GM20431 (cell line): ENCODE measurements around the gene CHMP1B.
"Not testable (repeated sequence)": the region's sequence is repeated elsewhere in the genome, so short reads cannot be mapped to it uniquely, and the experiment has no call there.

ENCODE experiments used
- in situ Hi-C: fragments of 300-500 bp; cut with MseI, MboI; formaldehyde crosslinking; loops from one replicate; pipeline ENCODE4 v1.15.0; 2020; ENCODE audit warnings: low sequenced_read_pairs; ENCODE audit not compliant: unreplicated experiment

The CHMP1B gene

DNA sequence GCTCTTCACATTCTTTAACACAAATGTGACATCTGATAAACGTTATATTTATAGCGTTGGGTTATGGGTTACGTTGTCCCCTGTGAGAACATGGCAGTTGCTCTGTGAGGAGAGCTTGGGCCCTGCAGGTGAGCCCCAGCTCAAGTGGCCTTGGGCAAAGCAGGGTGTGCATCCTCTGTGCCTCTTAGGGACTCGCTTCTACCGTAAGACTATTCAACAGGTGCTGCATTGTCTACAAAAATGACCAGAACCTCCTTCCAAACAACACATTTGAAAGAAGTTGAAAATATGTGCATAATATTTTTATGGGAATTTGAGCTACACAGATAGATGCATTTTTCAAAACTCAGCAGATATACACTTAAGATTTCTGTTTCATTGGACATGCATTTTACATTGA is 16.4 kb upstream of the CHMP1B start:
- in situ Hi-C loops = no loop called here

DNA sequence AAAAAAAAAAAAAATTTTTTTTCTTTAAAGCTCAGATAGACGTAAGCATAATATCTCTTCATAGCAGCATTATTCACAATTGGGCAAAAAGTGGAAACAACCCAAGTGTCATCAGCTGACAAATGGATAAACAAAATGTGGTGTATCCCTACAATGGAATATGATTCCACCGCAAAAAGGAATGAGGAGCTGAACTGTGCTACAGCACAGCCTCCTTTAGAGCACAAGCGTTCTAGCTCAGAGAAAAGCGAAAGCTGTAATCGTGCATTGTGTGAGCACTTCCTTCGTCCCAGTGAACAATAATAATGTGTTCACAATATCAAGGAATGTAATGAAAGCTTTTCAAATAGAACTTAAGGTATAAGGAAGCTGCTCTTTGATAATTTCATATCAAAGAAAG is 11.7 kb upstream of the CHMP1B start:
- in situ Hi-C loops = no loop called here

DNA sequence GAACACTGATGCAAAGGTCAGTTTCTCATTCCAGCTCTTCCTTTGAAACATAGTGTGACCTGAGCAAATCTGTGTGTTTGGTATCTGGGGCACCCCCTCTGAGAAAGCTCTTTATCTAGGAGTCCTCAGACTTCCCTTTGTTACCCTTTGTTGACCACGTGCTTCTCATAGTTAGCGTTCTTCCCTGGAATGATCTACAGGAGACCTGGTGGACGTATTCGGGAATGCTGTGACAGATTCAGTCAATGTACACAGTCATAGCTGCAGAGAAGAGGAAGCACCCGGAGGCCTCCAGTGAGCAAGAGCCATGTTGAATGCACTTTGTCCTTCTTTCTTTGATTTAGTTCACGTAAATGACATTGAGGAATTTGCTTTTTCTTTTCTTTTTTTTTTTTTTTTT is 10.7 kb upstream of the CHMP1B start:
- in situ Hi-C loops = no loop called here

DNA sequence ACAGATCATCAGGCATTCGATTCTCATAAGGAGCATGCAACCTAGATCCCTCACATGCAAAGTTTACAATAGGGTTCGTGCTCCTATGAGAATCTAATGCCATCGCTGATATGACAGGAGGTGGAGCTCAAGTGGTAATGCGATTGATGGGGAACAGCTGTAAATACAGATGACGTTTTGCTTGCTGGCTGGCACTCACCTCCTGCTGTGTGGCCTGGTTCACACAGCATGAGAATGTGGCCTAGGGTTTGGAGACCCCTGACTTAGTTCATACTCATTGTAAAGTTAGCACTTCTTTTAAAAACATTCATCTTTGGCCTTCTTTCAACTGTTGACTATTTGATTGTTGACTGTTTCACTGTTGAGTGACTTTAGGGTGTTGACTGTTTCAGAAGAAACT is 8.7 kb upstream of the CHMP1B start:
- in situ Hi-C loops = no loop called here

DNA sequence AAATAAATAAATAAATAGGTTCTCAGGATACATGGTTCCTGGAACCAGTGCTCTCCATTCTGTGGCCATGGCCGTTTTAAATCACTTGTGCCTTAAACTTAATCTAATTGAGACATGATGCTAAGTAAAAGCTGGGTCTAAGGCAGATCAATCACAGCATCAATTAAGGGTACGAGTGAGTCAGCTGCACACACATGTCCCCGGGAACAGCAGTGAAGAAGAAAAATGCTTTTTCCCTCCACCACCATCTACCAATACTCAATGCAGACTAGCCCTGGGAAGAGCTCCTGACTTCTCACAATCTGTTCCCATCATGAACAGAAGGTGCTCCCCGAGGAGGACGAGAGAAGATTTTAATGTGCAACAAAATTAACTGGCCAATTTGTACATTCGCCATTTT is 6.8 kb upstream of the CHMP1B start:
- in situ Hi-C loops = no loop called here

DNA sequence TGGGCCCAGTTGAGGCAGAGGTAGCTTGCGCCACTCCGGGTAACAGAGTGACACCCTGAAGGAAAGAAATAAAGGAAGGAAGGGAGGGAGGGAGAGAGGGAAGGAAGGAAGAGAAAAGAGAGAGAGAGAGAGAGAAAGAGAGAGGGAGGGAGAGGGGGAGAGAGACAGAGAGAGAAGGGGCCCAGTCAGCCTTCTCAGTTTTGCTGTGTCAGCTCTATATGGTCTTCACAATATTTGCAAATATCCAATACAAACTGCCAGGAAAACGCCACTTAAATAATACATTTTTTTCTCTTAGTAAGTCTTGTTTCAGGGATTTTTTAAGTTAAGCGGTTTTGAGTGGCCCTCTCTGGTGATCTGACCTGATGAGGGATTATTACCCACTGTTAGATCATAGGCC is 5.6 kb upstream of the CHMP1B start:
- in situ Hi-C loops = no loop called here

DNA sequence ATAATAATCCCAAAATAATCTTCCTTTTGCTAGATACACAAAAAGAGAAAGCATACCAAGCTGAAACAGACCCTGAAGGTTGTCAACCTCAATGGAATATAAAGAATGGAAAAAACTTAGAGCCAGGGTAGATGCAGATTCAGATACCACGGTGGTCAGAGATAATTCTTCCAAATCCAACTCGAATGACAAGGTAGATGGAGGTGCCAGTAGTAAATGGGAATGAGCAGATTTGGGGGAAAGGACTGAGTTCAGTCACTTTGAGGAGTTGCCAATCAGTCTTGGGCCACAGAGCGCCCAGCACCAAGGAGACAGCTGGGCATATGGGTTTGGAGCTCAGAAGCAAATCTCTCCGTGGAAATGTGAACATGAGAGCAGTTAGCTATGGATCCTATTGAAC is 3.4 kb upstream of the CHMP1B start:
- in situ Hi-C loops = no loop called here

DNA sequence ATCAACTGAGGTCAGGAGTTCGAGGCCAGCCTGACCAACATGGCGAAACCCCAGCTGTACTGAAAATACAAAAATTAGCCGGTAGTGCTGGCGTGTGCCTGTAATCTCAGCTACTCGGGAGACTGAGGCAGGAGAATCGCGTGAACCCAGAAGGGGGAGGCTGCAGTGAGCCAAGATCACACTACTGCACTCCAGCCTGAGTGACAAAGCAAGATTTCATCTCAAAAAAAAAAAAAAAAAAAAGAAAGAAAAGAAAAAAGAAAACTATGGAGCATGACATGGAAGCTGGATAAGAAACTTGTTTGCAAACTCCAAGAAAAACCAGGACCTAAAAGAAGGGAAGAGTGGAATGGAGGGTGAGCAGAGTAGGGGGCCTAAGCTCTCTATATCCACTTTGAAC is 1.9 kb upstream of the CHMP1B start:
- in situ Hi-C loops = no loop called here

DNA sequence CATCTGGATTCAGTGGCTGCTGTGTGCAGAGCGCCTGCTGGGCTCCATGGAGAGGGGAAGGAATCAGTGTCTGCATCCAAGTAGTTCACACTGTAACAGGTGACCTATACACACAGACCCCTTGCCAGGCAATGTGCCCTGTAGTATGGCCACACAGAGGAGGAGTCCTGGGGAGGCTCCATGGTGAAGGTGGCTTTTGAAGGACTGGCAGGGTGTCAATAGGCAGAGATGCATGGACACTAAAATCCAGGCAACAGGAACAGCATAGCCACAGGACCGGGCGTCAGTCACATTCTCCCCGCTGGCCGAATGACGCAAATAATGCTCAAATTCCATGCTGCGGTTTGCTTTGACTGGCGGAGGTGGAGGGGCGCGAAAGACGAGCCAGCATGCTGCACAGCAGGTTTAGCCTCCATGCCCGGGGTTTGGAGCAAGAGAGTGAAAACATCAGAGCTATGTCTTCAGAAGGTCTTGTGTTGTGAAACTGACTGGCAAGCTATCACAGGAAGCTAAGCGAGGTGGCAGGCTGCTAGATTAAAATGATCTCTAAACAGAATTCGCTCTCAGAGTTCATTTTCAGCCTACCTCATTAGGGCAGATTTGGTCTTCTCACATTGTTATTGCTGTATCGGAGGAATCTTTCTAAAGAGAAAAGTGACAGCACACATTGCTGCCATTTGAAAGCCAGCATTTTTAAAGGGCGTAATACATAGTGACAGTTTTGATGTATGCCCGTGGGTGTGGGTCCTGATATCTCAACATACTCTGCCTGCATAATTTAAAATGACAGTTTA is 1.2 kb upstream of the CHMP1B start:
- in situ Hi-C loops = no loop called here

DNA sequence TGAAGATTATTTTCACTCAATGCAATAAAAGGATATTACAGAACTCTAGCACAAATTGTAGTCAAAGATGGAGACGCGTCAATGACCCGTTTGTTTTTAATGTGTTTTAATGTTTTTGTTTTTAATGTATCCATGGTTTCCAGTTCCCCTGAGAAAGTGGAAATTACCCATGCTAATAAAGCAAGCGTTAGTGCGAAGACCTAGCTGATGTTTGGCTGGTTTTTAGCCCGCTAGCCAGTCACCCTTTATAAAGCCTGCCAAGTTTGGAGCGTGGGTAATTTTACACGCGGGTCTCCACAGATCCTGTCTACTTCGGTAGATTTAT is 430 bp upstream of the CHMP1B start:
- in situ Hi-C loops = no loop called here

DNA sequence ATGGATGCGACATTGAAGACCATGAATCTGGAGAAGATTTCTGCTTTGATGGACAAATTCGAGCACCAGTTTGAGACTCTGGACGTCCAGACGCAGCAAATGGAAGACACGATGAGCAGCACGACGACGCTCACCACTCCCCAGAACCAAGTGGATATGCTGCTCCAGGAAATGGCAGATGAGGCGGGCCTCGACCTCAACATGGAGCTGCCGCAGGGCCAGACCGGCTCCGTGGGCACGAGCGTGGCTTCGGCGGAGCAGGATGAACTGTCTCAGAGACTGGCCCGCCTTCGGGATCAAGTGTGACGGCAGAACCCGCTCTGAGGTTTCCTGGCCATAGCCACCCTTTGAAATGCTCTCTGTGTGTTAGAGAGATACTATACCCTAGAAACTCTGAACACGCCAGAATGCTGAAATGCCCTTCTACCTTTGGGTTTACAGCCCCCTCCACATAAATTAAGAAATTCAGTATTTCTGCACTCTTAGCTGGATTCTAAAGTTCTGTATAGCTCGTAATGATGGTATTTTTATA is 659 bp downstream of the CHMP1B start:
- in situ Hi-C loops = no loop called here

DNA sequence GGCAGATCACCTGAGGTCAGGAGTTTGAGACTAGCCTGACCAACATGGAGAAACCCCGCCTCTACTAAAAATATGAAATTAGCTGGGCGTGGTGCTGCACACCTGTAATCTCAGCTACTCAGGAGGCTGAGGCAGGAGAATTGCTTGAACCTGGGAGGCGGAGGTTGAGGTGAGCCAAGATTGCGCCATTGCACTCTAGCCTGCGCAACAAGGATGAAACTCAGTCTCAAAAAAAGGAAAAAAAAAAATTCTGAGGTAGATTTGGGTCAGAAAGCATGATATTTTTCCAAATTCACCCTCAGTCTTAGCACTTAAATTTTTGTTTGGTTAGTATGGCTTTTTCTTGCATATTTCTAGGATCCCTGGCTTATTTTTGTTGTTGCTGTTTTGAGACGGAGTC is 3.3 kb downstream of the CHMP1B start:
- in situ Hi-C loops = not testable (repeated sequence)

DNA sequence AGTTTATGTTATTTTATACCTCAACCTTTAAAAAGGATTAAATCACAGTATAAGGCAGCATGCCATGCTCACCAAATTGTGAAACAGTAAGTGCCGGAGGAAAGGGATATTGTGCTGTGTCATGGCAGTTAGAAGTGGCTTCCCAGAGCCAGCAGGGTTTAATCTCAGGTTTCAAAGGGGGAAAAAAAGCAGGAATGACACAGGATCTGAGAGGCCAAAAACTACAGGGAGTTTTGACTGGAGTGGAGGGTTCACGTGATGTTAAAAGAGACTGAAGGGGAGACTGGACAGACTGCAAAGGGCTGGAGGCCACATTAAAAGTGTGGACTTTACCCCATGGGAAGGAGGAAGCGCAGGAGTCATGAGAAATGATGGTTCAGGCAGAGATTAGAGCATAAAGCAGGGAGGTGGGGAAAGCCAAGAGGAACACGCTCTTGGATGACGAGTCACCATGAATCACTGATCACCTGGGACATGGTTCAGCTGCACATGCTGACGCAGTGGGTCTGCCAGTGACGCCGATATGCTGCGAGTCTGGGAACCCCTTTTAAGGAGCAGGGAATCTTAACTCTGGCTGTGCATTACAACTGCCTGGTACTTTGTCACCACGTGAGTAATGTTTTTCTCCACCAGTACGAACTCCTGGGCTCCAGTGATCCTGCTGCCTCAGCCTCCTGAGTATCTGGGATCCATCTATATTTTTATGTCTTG is 6.1 kb downstream of the CHMP1B start:
- in situ Hi-C loops = no loop called here

DNA sequence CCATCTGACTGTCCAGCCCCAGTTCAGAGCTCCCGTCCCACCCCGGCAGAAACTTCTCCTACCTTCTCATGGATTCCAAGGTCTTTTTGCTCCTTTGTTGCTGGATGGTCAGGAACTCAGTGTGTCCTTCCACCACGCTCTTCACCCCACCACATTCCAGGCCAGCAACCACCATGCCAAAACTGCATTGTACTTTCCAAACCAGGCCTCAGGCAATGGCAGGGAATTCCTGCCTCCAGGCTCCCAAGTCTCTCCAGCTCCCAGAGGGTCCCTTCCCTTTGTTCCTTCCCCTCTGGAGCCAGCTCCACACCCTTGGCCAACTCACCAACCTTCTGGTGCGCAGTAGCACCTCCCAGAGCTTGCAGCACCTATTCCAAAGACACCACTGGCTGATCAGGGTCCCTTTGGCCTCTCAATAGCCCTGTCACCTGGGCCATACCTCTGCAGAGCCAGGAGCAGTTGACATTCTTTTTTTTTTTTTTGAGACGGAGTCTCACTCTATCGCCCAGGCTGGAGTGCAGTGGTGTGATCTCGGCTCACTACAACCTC is 8.1 kb downstream of the CHMP1B start:
- in situ Hi-C loops = no loop called here

DNA sequence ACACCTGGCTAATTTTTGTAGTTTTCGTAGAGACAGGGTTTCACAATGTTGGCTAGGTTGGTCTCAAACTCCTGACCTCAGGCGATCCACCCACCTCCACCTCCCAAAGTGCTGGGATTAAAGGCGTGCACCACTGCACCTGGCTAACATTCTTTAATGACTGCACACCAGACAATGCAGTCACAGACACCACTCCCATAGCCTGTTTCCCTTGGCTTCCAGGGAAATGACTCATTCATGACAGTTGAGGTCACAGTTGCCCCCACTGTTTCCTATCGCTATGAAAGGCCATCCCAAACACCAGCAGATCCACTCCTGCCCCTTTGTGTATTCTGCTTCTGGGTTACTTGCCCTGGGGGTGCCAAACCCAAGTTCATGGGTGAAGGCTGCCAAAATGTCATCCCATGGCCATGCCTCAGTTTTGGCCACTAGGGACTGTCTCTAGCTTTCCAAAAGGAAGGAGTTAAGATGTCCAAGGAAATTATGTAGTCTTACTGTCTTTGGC is 8.7 kb downstream of the CHMP1B start:
- in situ Hi-C loops = no loop called here

DNA sequence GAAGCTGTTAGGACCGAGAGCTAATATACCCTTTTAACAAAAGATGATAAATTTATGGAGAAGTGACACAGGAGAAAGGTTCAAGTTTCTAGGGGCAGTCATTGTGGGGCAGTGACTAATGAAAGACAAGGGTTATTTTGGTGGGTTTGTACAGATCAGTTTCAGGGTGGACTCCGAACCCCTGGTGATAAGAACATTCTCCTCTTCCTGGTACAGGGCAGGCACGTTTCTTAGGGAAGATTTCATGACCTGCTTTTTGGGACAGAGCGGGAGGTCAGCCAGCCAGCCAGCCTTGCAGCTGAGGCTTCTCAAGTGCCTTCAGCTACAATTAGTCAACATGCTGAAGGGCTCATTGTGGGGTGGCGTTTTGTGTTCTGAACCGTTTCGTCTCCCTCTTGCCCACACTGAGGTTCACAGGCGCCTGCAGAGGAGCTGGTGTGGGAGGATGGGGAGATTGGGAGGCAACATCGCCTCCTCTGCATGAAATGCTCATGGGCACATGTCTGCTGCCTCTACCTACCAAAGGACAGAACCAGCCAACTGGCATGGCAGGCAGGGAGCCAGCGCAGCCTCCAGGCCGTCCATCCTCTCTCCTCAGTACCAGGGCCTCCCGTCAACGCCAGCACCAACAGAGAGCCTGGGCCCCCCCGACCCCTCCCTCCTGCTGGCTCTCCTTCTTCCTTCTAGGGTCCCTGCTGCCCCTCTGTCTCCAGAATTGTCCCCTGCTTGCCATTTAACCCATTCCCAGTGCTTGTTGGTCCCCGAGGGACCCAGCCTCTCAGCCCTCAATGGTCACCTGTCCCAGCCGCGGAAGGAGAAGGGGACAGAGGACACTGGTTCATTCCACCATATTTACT is 9.6 kb downstream of the CHMP1B start:
- in situ Hi-C loops = no loop called here

DNA sequence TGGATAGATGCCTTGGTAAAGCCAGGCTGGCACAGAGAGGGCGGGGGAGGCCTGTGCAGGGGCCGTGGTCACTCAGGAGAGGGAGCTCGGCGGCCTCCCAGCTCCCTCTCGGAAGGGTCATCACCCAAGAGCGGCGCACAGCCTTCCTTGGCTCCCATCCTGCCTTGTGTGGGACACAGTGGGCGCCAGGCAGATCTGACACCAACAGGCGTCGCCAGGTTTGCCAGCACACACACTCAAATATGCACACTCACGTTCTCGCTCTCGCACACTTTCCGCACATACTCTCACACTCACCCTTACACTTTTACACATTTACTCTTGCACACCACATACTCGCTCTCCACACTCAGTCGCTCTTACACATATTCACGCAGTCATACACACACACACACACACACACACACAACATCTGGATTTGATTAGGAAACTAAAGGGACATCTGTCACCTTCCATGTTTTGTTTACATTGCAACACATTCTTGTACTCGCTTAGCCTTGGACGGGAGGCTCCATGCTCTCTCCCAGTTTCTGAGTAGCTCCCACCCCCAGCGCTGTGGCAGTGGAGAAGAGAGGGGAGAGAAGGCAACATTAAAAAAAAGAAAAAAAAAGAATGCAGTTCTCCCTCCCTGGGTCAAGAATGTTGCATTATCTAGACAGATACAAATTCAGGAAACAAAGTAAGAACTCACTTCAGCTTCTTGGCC is 10.5 kb downstream of the CHMP1B start:
- in situ Hi-C loops = no loop called here

DNA sequence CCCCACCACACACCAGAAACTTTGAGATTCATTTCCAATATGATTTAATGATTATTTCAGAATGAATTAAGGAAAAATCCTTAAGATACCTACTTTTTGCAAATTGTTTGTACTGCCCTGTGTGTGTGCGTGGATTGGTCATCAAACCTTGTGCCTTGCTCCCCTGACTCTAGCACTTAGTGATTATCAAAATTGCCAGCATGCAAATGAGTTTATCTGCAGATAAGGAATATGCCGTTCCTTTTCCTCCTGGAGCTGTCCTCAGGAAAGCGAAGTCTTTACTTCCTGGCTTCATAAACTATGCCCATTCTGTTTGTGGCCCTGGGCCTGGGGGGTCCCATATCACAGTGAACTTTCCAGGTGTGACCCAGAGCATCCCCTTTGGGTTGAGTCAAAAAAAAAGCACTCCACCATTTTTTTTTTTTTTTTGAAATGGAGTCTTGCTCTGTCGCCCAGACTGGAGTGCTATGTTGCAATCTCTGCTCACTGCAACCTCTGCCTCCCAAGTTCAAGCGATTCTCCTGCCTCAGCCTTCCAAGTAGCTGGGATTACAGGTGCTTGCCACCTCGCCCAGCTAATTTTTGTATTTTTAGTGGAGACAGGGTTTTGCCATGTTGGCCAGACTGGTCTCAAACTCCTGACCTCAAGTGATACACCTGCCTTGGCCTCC is 11.4 kb downstream of the CHMP1B start:
- in situ Hi-C loops = no loop called here

DNA sequence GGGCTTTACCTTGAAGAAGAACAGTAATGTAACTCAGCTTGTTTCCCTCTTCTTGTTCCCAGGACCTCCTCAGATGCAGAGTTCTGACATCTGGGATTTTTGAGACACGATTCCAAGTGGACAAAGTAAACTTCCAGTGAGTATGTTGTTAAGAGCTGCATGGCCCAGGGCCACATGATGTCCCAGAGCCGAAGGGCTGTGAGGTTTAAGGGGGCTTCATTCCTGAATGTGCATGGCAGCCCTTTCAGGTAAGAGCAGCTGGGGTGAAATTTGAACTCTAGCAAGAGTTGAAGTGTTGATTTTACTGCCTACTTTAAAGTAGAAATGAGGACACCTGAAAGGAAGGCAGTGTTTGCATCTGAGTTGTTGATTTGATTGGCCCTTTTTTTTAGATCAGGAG is 13.3 kb downstream of the CHMP1B start:
- in situ Hi-C loops = no loop called here
